Endometrial microvascular endothelial cells (primary cell): ENCODE data around the gene LYZ. TPM values are rescaled to one million over a fixed set of nuclear protein-coding genes. Genes with fewer than 3 reads are reported as not detected.

Experiments
- in situ Hi-C: cut with HindIII; loops from 2 replicates; pipeline ENCODE4 v1.10.0; 2017; ENCODE audit warnings: low sequenced_read_pairs, low pct_unique_long_range_greater_than_20kb; ENCODE audit errors: inconsistent ontology term
- total RNA-seq: library from RNA; depleted of rRNA; stranded (reverse); fragments of >200 nt; gene quantifications from one replicate; pipeline ENCODE4 v1.2.3, GENCODE V29; 2015; ENCODE audit errors: inconsistent ontology term

Gene LYZ
- total RNA-seq, 1 donor from 2014 or later = not detected

GRCh38 chr12:69359531-69360347, 11.6 kb downstream of the LYZ start, which contains the start of gene YEATS4:
Gene YEATS4, plus strand, starts transcription at chr12:69359743. Its CDS starts 230 bp downstream, at chr12:69359973.
- in situ Hi-C loops = no loop called here

- in situ Hi-C loops = no loop called here
Measured at GRCh38 chr12:69360348-69360672, 12.1 kb downstream of the LYZ start.

- in situ Hi-C loops = no loop called here
Measured at GRCh38 chr12:69366796-69367195, 18.6 kb downstream of the LYZ start.

GRCh38 chr12:69368171-69368570, 20.0 kb downstream of the LYZ start:
- in situ Hi-C loops = no loop called here

- in situ Hi-C loops = no loop called here
Measured at GRCh38 chr12:69383074-69383473, 34.9 kb downstream of the LYZ start.

GRCh38 chr12:69385038-69385437, 36.9 kb downstream of the LYZ start:
- in situ Hi-C loops = no loop called here

GRCh38 chr12:69386921-69387320, 38.7 kb downstream of the LYZ start:
- in situ Hi-C loops = no loop called here

GRCh38 chr12:69388371-69388770, 40.2 kb downstream of the LYZ start:
- in situ Hi-C loops = no loop called here

- in situ Hi-C loops = no loop called here
Measured at GRCh38 chr12:69389831-69390230, 41.6 kb downstream of the LYZ start.

- in situ Hi-C loops = no loop called here
Measured at GRCh38 chr12:69392179-69392928, 44.2 kb downstream of the LYZ start.

- in situ Hi-C loops = no loop called here
Measured at GRCh38 chr12:69396041-69396440, 47.9 kb downstream of the LYZ start.

- in situ Hi-C loops = no loop called here
Measured at GRCh38 chr12:69396963-69397362, 48.8 kb downstream of the LYZ start.

- in situ Hi-C loops = no loop called here
Measured at GRCh38 chr12:69397978-69398377, 49.8 kb downstream of the LYZ start.

- in situ Hi-C loops = loop anchor here (25.0 kb wide), 1 partner anchor 185 kb away; the partner anchor contains the start of gene CCT2
Measured at GRCh38 chr12:69401940-69402339, 53.8 kb downstream of the LYZ start.

Other genes starting within 250 kb of the LYZ start
- 41.7 TPM for gene CPSF6, start 108.8 kb upstream of the LYZ start, total RNA-seq
- 20.8 TPM for gene YEATS4, start 11.4 kb downstream of the LYZ start, total RNA-seq
- 19.1 TPM for gene FRS2, start 122.0 kb downstream of the LYZ start, total RNA-seq
- 324 TPM for gene CCT2, start 237.1 kb downstream of the LYZ start, total RNA-seq